Rectal smooth muscle tissue (tissue), 1 donor: ENCODE measurements around the gene TMEM121B.

Experiments
- H3K27ac ChIP-seq: one replicate; pipeline ENCODE4 v1.7.0; 2013; ENCODE audit warnings: low read depth, low read length, inconsistent platforms
- H3K27me3 ChIP-seq: one replicate; pipeline ENCODE4 v1.7.0; 2013; ENCODE audit warnings: low read length; ENCODE audit not compliant: control insufficient read depth, insufficient read depth
- H3K36me3 ChIP-seq: one replicate; pipeline ENCODE4 v1.7.0; 2013; ENCODE audit warnings: low read length; ENCODE audit not compliant: control insufficient read depth, insufficient read depth
- H3K4me1 ChIP-seq: one replicate; pipeline ENCODE4 v1.7.0; 2013; ENCODE audit warnings: low read length; ENCODE audit not compliant: control insufficient read depth, insufficient read depth
- H3K4me3 ChIP-seq: one replicate; pipeline ENCODE4 v1.7.0; 2013; ENCODE audit warnings: low read length
- H3K9ac ChIP-seq: one replicate; pipeline ENCODE4 v1.7.0; 2013; ENCODE audit warnings: low read length

TMEM121B gene

DNA sequence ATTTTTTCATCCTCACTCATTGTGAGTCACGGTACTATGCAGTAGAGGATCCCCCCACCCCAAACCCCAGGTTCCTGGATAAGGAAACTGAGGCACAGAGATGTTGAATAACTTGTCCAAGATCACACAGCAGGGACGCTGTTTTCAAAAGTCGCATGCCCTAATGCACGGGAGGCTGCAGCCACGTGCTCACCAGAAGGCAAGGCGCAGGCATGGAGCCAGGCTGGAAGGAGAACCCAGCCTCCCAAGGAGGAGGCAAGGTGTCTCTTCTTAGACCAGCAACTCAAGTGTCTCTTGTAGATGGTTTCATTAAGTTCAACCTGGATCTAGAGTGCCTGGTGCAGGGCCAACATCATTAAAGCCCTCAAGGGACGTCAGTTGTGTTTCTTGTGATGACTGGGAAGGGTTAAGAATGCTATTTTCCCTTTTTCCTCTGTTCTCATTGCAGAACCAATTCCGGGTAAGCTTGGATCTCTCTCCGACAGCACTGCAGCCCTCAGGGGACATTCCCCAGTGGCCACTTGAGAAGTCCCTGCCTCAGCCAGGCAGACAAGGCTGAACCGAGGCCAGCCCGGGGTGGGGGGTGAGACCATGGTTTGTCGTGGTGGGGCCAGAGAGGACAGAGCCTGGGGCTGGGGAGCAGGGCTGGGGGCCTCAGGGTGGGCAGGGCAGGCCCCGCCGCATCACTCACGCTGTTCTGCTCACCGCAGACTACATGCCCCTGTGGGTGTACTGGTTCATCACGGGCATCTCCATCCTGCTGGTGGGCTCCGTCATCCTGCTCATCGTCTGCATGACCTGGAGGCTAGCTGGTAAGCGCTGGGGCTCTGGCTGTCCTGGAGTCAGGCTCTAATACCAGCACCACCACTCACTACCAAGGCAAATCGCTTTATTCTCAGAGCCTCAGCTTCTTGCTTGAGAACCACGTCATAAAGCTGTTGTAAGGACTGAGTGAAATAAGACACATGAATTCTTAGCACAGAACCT is 15.7 kb downstream of the TMEM121B start:
- Histone ChIP-seq H3K9ac (no peak overlapping the region), H3K27me3 (no peaks in the 10 kb centered on the region), H3K36me3 (peaks cover 18% of the 10 kb centered on the region)

DNA sequence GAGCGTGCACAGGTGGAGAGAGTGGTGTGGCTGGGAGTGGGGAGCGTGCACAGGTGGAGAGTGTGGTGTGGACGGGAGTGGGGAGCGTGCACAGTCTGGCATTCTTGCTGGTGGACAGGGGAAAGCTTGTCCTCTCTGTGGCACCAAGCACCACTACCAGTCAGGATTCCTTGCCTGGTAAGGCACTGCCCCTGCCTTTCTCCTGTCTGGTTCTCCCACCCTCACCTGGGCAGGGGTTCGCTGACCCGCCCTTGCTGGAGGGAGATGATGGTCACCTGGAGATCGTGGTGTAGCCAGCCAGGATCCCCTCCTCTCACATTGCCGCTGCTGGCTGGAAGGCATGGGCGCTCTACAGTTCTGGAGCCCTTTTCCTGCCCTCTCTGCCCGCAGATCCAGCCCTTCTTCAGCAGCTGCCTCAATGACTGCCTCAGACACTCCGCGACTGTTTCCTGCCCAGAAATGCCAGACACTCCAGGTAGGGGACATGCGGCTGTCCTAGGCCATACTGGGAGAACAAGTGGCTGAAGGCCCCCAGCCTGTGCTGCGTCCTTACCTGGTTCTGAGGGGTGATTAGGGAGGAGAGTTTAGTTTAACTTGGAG is 16.7 kb downstream of the TMEM121B start:
- Histone ChIP-seq H3K27me3 (no peaks in the 10 kb centered on the region), H3K4me3 (no peak overlapping the region), H3K9ac (no peak overlapping the region), H3K4me1 (no peaks in the 10 kb centered on the region), H3K36me3 (peaks cover 19% of the 10 kb centered on the region), H3K27ac (no peak overlapping the region)

More for the DNA sequence above, 15.7 kb downstream of the TMEM121B start:
- Histone ChIP-seq H3K4me1 (no peaks in the 10 kb centered on the region), H3K4me3 (no peak overlapping the region), H3K27ac (no peak overlapping the region)

DNA sequence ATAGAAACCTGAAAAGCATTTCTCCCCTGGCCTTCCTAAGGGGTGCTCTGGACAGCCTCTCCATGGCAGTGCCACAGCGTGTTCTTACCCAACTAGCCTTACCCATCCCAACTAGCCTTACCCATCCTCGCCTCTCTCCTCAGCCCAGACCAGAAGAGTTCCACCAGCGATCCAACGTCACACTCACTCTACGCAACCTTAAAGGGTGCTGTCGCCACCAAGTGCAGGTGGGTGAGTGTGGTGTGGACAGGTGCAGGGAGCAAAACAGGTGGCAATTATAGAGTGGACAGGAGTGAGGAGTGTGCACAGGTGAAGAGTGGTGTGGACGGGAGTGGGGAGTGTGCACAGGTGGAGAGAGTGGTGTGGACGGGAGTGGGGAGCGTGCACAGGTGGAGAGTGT is 17.8 kb downstream of the TMEM121B start:
- no peaks in the 10 kb centered on the region for H3K4me1 ChIP-seq
- H3K27me3 ChIP-seq = no peaks in the 10 kb centered on the region
- H3K36me3 ChIP-seq = peaks cover 25% of the 10 kb centered on the region
- no peak overlapping the region for H3K4me3 ChIP-seq
- no peak overlapping the region for H3K27ac ChIP-seq
- H3K9ac ChIP-seq = no peak overlapping the region

DNA sequence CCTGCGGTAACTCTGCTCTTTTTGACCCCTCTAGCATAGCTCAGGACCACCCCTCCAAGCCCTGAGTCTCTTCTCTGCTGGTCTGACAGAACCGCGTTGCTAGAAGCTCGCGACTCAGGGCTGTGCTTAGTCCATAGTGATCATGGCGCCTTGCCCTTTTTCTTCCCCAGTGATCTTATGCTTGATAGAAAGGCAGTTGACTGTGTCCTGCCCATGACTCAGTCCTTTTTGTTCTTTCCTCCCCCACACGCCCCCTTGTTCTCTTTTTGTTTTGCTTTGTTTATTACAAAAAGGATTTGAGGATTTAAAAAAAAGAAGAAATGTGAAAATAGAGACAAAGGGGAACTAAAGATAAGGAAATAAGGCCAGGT is 18.9 kb downstream of the TMEM121B start:
- Histone ChIP-seq H3K4me3 (no peak overlapping the region), H3K4me1 (no peaks in the 10 kb centered on the region), H3K27me3 (no peaks in the 10 kb centered on the region), H3K9ac (no peak overlapping the region), H3K36me3 (peaks cover 27% of the 10 kb centered on the region), H3K27ac (no peak overlapping the region)

DNA sequence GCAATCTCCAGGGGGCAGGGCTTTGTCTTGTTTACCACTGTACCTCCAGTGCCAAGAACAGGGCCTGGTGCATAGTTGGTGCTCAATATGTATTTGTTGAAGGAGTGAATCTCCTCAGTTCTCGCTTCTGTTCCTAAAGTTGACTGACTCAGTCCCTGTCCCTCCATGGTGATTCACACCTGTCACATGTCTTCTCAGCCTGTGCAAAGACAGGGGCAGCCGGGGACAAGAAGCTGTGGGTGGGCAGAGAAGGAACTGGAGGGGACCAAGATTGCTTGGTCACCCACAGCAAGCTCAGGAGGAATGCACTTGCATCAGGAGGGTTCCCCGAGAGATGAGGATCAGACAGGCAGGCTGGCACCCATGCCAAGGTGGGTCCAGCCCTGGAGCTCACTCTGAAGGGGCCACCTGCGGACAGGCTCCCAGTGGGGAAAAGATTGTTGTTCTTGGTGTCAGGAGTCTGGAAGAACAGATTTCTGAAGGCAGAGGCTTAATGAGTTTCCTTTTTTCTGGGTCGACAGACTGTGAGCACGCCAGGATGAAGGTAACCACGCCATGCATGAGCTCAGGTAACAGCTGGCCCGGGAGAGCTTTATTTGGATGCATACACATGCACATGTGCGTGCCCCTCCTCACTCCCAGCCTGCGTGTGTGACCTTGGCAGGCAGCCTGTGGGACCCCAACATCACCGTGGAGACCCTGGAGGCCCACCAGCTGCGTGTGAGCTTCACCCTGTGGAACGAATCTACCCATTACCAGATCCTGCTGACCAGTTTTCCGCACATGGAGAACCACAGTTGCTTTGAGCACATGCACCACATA is 19.5 kb downstream of the TMEM121B start:
- H3K36me3 ChIP-seq = peaks cover 27% of the 10 kb centered on the region
- H3K4me3 ChIP-seq = no peak overlapping the region
- H3K27me3 ChIP-seq = no peaks in the 10 kb centered on the region
- H3K27ac ChIP-seq = no peak overlapping the region
- no peak overlapping the region for H3K9ac ChIP-seq
- no peaks in the 10 kb centered on the region for H3K4me1 ChIP-seq

DNA sequence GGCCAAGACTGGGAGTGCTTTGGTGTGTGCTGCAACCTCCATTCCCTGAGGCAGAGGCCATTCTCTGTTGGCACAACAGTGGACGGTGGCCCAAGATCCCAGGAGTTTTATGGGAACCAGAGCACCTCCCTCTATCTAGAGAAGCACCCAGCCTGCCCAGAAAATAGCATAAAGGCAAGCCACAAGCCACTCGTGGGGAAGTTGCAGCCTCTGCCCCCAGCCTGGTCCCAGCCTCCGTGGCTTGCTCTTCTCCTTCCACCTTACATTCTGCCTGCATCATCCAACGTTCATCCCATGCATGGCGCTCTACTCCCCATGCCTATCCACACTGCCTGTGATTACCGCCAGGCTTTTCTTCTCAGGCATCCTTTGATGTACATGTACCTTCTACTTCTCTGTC is 20.5 kb downstream of the TMEM121B start:
- Histone ChIP-seq H3K9ac (no peak overlapping the region), H3K27me3 (no peaks in the 10 kb centered on the region)

DNA sequence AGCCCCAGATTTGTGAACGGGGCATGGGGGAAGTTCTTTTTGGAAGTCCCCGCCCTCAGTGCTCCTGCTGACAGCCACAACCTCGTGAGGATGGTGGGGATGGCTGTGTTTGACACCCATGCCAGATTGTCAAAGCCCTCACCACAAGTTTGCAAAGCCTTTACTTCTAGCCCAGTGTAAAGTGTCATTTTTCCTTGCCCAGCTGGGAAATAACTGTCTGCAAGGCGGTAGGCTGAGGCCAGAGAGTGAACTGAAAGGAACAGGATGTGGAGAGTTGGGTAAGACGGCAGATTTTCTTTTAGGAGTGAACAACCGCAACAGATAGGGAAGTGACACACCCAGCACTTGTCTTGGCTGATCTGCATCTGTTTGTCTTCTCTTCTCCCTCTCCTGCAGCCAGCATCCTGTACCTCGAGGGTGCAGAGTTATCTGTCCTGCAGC is 22.8 kb downstream of the TMEM121B start:
- no peaks in the 10 kb centered on the region for H3K4me1 ChIP-seq
- H3K27ac ChIP-seq = no peak overlapping the region
- H3K4me3 ChIP-seq = no peak overlapping the region
- H3K27me3 ChIP-seq = no peaks in the 10 kb centered on the region
- H3K9ac ChIP-seq = no peak overlapping the region
- H3K36me3 ChIP-seq = peaks cover 19% of the 10 kb centered on the region

More for the DNA sequence above, 20.5 kb downstream of the TMEM121B start:
- H3K27ac ChIP-seq = no peak overlapping the region
- H3K4me1 ChIP-seq = no peaks in the 10 kb centered on the region
- no peak overlapping the region for H3K4me3 ChIP-seq
- H3K36me3 ChIP-seq = peaks cover 25% of the 10 kb centered on the region

DNA sequence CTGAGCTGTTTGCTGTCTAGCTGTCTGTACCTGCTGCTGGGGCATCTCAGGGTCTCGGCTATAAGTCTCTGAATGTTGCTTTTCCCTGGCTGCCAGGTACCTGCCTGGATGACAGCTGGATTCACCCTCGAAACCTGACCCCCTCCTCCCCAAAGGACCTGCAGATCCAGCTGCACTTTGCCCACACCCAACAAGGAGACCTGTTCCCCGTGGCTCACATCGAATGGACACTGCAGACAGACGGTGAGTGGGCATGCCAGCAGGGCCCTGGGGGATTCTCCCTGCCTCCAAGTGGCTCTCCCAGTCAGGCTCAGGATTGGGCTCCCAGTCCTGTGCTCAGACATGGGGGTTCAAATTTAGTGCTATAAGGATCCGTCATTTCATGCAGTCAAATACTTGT is 23.5 kb downstream of the TMEM121B start:
- H3K27ac ChIP-seq = no peak overlapping the region
- H3K4me3 ChIP-seq = no peak overlapping the region
- H3K36me3 ChIP-seq = peaks cover 19% of the 10 kb centered on the region
- H3K4me1 ChIP-seq = no peaks in the 10 kb centered on the region
- no peaks in the 10 kb centered on the region for H3K27me3 ChIP-seq
- no peak overlapping the region for H3K9ac ChIP-seq

DNA sequence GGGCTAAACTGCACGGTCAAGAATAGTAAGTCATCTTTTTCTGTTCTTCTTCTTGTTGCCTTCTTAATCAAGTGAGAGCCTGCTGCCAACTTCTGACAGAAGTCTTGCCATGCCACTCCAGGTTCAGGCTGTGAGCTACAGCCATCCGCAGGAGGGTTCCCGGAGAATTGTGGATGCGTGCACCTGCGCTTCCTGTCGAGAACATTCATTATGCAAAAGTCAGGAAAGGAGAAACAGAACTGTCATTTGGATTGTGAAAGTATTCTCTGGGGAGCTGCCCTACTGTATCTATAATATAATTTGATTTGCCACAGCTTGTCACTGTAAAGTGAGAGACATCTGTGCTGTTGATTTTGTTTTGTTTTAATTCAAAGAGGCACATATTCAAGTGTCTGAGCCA is 24.1 kb downstream of the TMEM121B start:
- Histone ChIP-seq H3K9ac (no peak overlapping the region), H3K36me3 (peaks cover 16% of the 10 kb centered on the region), H3K27ac (no peak overlapping the region), H3K4me3 (no peak overlapping the region), H3K27me3 (no peaks in the 10 kb centered on the region), H3K4me1 (no peaks in the 10 kb centered on the region)

DNA sequence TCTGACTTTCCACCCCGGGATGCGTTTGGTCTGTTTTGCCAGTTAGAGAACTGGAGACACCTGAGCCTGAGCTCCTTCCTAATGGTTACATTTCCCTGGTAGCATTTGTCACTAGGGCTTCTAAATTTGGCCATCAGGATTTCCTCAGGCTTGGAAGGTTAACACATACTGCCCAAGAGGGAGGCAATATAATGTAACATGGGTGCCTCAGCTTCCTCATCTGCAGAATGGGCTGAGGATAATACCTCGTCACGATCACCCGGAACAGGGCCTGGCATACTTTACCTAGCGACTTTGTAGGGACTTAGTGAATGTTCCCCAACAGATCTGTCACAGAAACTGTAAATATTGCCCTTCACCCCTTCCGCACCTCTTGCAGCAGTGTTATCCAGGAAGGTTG is 25.1 kb downstream of the TMEM121B start:
- Histone ChIP-seq H3K36me3 (peaks cover 12% of the 10 kb centered on the region), H3K4me3 (no peak overlapping the region), H3K27ac (no peak overlapping the region), H3K4me1 (no peaks in the 10 kb centered on the region), H3K27me3 (no peaks in the 10 kb centered on the region), H3K9ac (no peak overlapping the region)

DNA sequence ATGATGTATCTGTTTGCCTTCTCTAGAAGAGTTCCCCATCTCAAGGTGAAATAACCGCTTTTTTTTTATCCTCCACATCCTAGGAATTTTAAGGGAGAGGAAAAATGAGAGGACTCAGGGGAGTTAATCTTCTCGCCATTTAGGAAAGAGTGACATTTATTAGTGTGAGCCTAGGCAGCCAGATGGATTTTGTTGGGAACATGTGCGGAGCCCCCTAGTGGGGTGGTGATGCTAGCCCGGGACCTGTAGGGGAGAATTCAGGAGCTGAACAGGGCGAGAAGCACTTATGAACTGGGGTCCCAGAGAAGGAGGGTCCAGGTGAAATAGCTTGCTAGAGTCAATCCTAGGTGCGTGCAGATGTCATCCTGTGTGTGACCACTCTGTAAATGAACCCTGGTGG is 25.6 kb downstream of the TMEM121B start:
- Histone ChIP-seq H3K27me3 (no peaks in the 10 kb centered on the region), H3K4me1 (no peaks in the 10 kb centered on the region), H3K4me3 (no peak overlapping the region), H3K9ac (no peak overlapping the region), H3K36me3 (peaks cover 10% of the 10 kb centered on the region), H3K27ac (no peak overlapping the region)

DNA sequence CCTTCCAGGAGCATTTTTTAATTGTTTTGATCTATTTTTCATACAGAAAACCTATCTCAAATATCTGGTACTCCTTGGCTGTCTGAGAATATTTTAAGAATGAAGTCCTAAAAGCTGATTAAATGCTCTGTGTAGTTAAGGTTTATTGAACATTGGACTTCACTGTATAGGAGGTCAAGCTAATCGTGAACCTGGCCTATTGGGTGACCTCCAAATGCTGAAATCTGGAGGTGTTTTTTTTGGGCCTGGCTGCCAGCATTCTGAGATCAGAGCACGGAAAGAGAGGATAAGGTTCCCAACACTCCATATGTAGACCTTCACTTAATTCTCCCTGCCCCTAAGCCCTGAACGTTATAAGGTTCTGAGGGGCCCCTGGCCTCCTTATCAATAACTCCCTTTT is 28.1 kb downstream of the TMEM121B start:
- H3K4me1 ChIP-seq = no peaks in the 10 kb centered on the region
- H3K4me3 ChIP-seq = no peak overlapping the region
- H3K9ac ChIP-seq = no peak overlapping the region
- no peaks in the 10 kb centered on the region for H3K27me3 ChIP-seq
- no peaks in the 10 kb centered on the region for H3K36me3 ChIP-seq
- no peak overlapping the region for H3K27ac ChIP-seq
